Cardiac fibroblast (primary cell): ENCODE results near the gene DDN.

ENCODE experiments used
- DNase-seq, 2 donors: peaks; one replicate each; pipeline versions ENCODE4 v3.0.0 to v3.0.0-alpha.2; 2010; ENCODE audit warnings: low read depth in 2 of 2
- H3K4me3 ChIP-seq, 2 donors: replicated peaks in 1 of 2; 1 replicate in 1 of 2; 2 replicates in 1 of 2; pipeline ENCODE4 v1.5.1; 2011; ENCODE audit warnings: low read depth in 2 of 2, low read length in 2 of 2, mild to moderate bottlenecking in 2 of 2, moderate library complexity in 1 of 2
- TF ChIP-seq, protein P1 (sequence below): IDR thresholded peaks from one replicate; pipeline ENCODE4 v1.5.1; 2011; ENCODE audit warnings: low read depth, mild to moderate bottlenecking, low read length, inconsistent platforms

Gene DDN

DNA sequence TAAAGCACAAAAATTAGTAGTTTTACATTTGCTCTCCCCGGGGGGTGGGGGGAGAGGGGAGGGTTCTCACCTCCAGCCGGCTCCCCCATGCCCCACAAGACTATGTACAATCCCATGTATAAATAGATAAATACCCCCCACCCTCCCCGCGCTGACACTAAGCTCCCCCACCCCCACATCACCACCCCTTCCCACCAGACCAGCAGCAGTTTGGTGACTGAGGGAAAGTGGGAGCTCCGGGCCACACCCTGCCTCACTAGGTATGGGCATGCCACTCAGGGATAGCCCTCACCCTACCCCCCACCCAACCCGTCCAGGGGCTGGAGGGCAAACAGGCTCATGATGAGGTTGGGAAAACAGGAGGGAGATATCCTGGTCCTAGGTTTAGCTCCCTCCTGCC lies 21.3 kb upstream of the DDN start:
- no peak overlapping the region for H3K4me3 ChIP-seq
- TF ChIP-seq, protein P1, sequence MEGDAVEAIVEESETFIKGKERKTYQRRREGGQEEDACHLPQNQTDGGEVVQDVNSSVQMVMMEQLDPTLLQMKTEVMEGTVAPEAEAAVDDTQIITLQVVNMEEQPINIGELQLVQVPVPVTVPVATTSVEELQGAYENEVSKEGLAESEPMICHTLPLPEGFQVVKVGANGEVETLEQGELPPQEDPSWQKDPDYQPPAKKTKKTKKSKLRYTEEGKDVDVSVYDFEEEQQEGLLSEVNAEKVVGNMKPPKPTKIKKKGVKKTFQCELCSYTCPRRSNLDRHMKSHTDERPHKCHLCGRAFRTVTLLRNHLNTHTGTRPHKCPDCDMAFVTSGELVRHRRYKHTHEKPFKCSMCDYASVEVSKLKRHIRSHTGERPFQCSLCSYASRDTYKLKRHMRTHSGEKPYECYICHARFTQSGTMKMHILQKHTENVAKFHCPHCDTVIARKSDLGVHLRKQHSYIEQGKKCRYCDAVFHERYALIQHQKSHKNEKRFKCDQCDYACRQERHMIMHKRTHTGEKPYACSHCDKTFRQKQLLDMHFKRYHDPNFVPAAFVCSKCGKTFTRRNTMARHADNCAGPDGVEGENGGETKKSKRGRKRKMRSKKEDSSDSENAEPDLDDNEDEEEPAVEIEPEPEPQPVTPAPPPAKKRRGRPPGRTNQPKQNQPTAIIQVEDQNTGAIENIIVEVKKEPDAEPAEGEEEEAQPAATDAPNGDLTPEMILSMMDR: no peak
- DNase-seq: no peak

GRCh38 chr12:49019443-49020324 lies 20.5 kb upstream of the DDN start:
- TF ChIP-seq, protein P1: peak; percentile 40
- DNase-seq: peak; percentile 34 to 37
- H3K4me3 ChIP-seq: no peak overlapping the region

- TF ChIP-seq, protein P1: no peak
- peak overlapping the region; percentile 75 to 93 for H3K4me3 ChIP-seq
- no peak for DNase-seq
These were observed 19.9 kb upstream of the DDN start for GRCh38 chr12:49019120-49019430.

GRCh38 chr12:49018261-49019119 lies 19.3 kb upstream of the DDN start, which contains the start of gene PRKAG1:
TSS of gene PRKAG1 (minus strand) at chr12:49018776. CDS start at chr12:49018740, 36 bp downstream.
- DNase-seq: peak; percentile 98 to 99
- H3K4me3 ChIP-seq: peak within 1 kb of the TSS; percentile 75 to 93
- TF ChIP-seq, protein P1: peak; percentile 51

DNA sequence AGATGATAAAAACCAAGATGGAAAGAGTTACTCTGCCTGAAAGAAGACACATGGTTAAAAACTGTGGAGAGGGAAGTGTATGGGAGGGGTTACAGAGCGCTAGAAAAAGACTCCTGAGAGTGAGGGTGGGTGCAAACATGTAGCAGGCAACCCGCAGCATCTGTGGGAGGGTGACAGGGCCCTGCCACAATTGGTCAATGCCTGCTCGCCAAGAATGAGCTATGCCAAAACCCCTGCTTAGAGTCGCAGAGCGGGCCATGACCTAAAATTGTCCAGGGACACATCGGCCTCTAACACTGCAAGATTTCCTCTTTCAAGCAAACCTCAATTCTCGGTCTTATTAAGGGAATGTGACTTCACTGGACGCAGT lies 18.7 kb upstream of the DDN start:
- peak overlapping the region; percentile 75 to 93 for H3K4me3 ChIP-seq
- peak; percentile 64 to 69 for DNase-seq
- TF ChIP-seq, protein P1: peak; percentile 29

DNA sequence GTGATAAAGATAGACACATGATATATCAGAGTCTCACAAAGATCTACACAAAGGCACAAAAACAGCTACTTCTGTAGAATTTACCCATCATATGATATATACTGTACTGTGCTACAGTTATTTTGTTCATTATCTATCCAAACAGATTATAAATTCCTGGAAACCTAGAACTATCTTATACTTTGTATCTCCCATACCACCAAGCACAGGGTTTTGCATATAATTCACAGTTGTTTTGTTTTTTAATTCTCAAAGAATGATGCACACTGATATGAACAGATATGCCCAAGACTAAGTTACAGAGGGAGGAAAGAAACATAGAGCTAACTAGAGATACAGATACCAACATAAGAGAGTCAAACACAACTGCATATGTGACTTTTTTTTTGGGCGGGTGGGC lies 16.0 kb upstream of the DDN start:
- TF ChIP-seq, protein P1: no peak
- no peak overlapping the region for H3K4me3 ChIP-seq
- no peak for DNase-seq
